ENCODE measurements around the gene DCD.
A peak's percentile ranks its signal among the peaks of the same experiment; 100 is the strongest.

DCD gene

DNA sequence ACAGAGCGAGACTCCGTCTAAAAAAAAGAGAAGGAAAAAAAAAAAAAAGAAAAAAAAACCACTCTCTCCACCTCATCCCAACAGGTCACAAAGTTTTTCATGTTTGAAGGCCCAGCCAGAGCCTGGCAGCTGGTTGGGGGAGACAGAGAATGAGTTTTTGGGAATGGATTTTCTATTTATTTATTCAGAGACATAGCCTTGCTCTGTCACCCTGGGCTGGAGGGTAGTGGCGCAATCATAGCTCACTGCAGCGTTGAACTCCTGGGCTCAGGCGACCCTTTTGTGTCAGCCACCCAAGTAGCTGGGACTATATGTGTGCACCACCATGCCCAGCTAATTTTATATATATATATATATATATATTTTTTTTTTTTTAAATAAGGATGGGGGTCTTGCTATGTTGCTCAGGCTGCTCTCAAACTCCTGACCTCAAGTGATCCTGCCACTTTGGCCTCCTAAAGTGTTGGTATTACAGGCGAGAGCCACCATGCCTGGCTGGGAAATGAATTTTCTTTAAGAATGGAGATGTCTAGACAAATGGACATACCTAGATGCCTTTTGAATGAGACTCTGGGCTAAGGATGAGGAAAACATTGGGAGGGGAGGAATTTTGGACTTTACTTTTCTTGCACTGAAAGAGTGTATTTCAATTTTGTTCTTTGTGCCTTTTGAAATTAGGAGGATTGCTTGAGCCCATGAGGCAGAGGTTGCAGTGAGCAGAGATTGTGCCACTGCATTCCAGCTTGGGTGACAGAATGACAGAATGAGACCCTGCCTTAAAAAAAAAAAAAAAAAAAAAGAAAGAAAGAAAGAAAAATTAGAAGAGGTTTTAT lies 42.8 kb downstream of the DCD start:
- DNase-seq = no peak

DNA sequence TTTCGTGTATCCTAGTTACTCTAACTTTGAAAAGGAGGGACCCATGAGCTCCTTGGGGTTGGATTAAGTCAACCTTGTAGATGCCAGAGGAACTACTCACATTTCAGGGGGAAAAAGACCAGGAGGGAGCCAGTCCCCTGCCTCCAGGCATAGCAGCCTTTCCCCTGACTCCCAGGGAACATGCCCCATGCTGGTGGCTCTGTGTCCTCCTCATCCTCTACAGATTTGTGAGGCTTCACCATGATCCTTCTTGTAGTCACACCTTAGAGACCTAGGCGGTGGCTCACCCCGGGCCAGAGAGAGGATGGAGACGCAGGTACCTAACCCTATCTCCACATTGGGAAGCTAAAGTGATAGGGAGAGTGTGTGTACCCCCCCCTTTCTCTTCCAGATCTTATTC lies 43.7 kb downstream of the DCD start:
- DNase-seq = no peak

DNA sequence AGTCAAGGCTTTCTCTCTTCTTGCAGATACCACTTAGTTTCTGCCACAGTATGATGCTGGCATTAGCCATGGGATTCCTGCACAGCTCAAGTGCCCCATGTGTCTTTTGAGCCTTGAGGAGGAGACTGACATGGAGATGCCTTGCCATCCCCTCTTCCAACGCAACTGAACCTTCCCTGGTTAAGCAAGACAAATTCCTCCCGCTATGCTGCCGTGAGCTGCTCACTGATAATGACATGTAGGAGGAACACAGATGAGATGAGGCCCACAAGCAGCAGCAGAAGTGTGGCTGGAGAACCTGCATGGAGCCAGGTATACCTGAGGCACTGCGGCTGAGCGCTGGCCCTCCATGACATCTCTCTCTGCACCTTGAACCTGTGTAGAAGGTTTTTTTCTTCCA lies 44.3 kb downstream of the DCD start:
- DNase-seq = no peak

DNA sequence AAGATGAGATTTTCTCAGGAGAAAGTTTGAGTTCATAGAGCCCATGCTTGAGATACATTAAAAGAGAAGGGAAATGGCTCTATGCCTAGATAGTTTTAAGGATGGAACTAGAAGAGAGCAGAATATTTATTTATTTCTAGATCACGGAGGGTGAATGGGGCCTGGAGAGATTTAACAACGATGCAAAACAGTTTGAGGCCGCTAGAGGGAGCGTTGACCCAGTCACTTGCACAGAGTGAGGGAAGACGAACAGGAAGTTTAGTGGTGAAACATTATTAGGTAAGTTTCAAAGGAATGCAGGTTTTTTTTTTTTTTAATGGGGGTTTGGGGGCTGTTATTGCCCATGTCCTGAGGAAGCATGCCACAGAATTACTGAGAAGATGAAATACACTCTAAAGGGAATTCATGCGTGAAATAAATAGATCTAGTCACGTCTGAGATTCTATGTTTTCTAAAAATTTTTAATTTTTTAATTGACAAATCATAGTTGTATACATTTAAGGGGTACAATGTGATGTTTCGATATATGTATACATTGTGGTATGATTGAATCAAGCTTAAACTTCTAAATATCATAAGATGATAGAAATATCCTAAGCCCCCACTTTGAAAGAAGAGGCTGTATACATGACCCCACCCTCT lies 44.9 kb downstream of the DCD start:
- DNase-seq = peak; percentile 24 to 48

DNA sequence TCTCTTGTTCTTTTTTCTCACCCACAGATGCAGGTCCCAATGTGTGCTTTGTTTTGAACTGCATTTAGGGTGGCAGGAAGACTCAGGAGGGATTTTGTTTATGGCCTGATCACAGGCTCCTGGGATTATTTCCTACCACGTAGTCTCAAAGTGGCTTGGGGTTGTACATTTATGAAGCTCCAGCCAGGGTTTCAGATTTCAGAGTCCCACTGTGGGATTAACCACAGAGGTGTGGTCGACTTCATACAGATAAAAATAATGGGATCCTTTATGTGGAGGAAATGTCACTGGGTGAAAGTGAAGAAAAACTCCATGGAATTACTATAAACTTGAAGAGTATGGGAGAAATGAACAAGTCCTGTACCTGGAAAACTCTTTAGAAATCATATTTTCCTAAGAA lies 45.5 kb downstream of the DCD start:
- no peak for DNase-seq

DNA sequence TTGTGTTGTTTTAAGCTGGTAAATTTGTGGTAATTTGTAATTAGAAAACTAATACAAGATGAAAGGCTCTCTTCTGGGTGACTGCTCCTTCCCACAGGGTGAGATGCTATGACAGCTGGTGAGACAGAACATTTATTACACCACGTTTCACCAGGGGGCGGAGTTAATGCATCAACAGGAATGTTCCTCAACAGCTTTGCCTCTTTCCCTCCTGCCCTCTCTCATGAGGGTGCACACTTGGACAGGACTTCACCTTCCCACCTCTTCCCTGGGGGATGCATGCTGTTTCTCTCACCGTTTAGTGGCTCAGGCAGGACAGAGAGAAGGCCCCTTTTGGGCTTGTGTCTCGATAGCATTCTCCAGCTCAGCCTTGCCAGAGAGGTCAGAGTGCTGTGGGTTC lies 46.3 kb downstream of the DCD start:
- DNase-seq = no peak

DNA sequence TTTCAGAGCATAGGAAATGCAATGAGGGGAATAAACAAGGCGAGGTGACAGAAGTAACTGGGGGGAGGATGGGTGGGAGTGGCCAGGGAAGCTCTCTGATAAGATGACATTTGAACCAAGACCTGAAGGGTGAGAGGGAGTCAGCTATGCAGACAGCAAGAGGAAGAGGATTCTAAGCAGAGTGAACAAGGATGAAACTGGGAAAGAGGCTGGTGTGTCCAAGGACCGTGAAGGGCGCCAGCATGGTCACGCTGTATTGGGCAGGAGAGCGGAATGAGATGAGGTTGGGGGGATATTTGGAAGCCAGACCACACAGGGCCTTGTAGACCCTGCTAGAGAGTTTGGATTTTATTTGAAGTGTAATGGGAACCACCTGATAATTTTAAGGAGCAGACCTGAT lies 49.2 kb downstream of the DCD start:
- no peak for DNase-seq

DNA sequence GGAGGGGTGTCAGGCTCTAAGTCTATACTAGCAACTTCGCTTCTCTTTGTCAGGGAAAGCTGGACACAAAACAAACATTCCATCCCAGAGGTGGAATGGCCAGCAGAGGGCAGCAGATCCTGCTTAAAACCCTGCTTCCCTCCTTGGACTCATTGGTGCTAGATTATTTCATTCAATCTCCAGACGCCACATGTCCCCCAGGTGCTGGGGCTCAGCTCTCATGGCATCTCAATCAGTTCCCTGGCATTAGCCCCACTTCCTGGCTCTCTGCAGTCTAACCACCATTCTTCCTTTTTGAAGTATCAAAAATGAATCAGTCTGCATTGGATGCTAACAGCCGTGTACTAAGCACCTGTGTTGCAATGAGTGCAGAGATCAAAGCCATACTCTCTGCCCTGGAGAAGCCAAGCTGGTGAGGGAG lies 51.6 kb downstream of the DCD start:
- peak; percentile 41 to 42 for DNase-seq

DNA sequence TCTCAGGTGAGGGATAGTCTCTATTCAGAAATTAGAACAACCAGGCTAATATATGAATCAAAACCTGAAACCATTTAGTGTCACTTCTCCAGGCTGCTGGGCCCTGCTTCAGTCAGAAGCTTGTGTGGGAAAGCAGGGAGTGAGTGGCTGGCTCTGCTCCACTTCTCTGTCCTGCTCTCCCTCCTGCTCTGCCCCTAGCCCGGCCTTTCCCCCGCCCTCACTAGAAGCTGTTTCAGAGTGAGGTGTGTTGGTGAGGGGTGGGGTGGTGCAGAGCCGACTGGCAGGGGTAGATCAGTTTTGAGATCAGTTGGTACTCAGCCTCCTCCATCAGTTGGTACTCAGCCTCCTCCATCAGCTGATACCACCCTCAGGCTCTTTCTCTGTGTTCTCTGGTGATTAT lies 52.7 kb downstream of the DCD start:
- no peak for DNase-seq

Data from NCI-H2081 (cell line).